Lower lobe of right lung (tissue), 2 donors: ENCODE data around the gene DCAF5. TPM values are rescaled to one million over a fixed set of nuclear protein-coding genes. Genes with fewer than 3 reads are reported as not detected.

ENCODE experiments used
- ATAC-seq, 2 donors: fragments of 200-7000 bp; cut with Tn5 transposase; one replicate each; pipeline ENCODE4 v1.9.1; 2020 to 2022; ENCODE audit warnings: mild to moderate bottlenecking in 2 of 2, moderate library complexity in 2 of 2
- DNase-seq: peaks from one replicate; pipeline ENCODE4 v3.0.0-alpha.2; 2020
- H3K27ac ChIP-seq: fragments of 200-600 bp; one replicate; pipeline ENCODE4 v1.8.0; 2022
- H3K27me3 ChIP-seq: fragments of 200-600 bp; one replicate; pipeline ENCODE4 v1.8.0; 2022; ENCODE audit warnings: low read depth
- H3K36me3 ChIP-seq: fragments of 200-600 bp; one replicate; pipeline ENCODE4 v1.8.0; 2022; ENCODE audit warnings: mild to moderate bottlenecking
- H3K4me1 ChIP-seq: fragments of 200-600 bp; one replicate; pipeline ENCODE4 v1.8.0; 2022
- H3K4me3 ChIP-seq: fragments of 200-600 bp; one replicate; pipeline ENCODE4 v1.8.0; 2022; ENCODE audit warnings: mild to moderate bottlenecking
- H3K9me3 ChIP-seq: fragments of 200-600 bp; one replicate; pipeline ENCODE4 v1.8.0; 2022
- intact Hi-C: fragments of 100-400 bp; cut with DNase I; formaldehyde crosslinking; loops from one replicate; pipeline ENCODE4 v1.11.0; 2022
- total RNA-seq: library from RNA; stranded (reverse); fragmentation: NEBNext Ultra II Directional; extraction: Animal tissue kit (Norgen Biotek cat#: 25700); gene quantifications from one replicate; pipeline ENCODE4 v1.2.1, GENCODE V29; 2021
- TF ChIP-seq, protein P1 (sequence below): fragments of 200-600 bp; IDR thresholded peaks from one replicate; pipeline ENCODE4 v1.8.0; 2022; ENCODE audit warnings: antibody characterized with exemption, mild to moderate bottlenecking
- donor health status: DM: no; HTN: yes; CAD: no; lungs with severe emphysema.

The DCAF5 gene
- total RNA-seq, 1 donor from 2014 or later, result 54.5 TPM

DNA sequence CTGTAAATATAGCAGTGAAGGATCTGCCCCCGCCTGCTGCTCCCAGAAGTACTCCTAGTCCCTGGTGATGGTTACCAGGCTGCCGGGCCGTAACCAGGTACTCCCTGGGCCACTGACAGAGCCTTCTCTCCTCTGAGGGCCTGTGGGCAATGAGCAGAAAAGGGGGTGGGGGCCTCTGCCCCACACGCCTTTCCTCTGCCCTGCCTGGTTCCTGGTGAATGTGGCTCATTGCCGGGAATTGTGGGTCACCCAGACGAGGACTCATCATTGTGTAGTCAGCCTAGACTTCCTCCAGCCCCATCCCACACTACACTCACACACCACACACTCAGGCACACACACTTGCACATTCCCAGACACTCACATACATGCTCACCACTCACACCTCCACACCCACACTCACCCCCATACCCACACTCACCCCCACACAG, 138.1 kb downstream of the DCAF5 start:
- ATAC-seq (peak in 1 of 2 donors; percentile 14), DNase-seq (no peak)
- intact Hi-C loops, result no loop called here
- Histone ChIP-seq H3K36me3 (no peaks in the 10 kb centered on the region), H3K9me3 (no peaks in the 10 kb centered on the region), H3K4me1 (peaks cover 15% of the 10 kb centered on the region), H3K4me3 (no peak overlapping the region), H3K27ac (peak overlapping the region; percentile 39), H3K27me3 (no peaks in the 10 kb centered on the region)
- TF ChIP-seq, protein P1, sequence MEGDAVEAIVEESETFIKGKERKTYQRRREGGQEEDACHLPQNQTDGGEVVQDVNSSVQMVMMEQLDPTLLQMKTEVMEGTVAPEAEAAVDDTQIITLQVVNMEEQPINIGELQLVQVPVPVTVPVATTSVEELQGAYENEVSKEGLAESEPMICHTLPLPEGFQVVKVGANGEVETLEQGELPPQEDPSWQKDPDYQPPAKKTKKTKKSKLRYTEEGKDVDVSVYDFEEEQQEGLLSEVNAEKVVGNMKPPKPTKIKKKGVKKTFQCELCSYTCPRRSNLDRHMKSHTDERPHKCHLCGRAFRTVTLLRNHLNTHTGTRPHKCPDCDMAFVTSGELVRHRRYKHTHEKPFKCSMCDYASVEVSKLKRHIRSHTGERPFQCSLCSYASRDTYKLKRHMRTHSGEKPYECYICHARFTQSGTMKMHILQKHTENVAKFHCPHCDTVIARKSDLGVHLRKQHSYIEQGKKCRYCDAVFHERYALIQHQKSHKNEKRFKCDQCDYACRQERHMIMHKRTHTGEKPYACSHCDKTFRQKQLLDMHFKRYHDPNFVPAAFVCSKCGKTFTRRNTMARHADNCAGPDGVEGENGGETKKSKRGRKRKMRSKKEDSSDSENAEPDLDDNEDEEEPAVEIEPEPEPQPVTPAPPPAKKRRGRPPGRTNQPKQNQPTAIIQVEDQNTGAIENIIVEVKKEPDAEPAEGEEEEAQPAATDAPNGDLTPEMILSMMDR, result no peak

- Histone ChIP-seq H3K36me3 (no peaks in the 10 kb centered on the region), H3K4me3 (no peak overlapping the region), H3K4me1 (peaks cover 15% of the 10 kb centered on the region), H3K9me3 (no peaks in the 10 kb centered on the region), H3K27ac (peak overlapping the region; percentile 39), H3K27me3 (no peaks in the 10 kb centered on the region)
- intact Hi-C loops, result no loop called here
- DNase-seq (peak; percentile 95), ATAC-seq (peak; percentile 89 to 95)
- TF ChIP-seq, protein P1, result no peak
Observed at GRCh38 chr14:69013943-69014782, 138.8 kb downstream of the DCAF5 start.

- DNase-seq (no peak), ATAC-seq (peak in 1 of 2 donors; percentile 11)
- H3K36me3 ChIP-seq, result no peaks in the 10 kb centered on the region
- peaks cover 15% of the 10 kb centered on the region for H3K4me1 ChIP-seq
- H3K27me3 ChIP-seq, result no peaks in the 10 kb centered on the region
- H3K27ac ChIP-seq, result no peak overlapping the region
- H3K4me3 ChIP-seq, result no peak overlapping the region
- TF ChIP-seq, protein P1, result no peak
- no peaks in the 10 kb centered on the region for H3K9me3 ChIP-seq
- intact Hi-C loops, result no loop called here
Observed at GRCh38 chr14:69012256-69012953, 140.5 kb downstream of the DCAF5 start.

GRCh38 chr14:69010648-69011047, 142.3 kb downstream of the DCAF5 start:
- no peaks in the 10 kb centered on the region for H3K36me3 ChIP-seq
- H3K27ac ChIP-seq, result no peak overlapping the region
- no peaks in the 10 kb centered on the region for H3K27me3 ChIP-seq
- ATAC-seq, result no peak
- TF ChIP-seq, protein P1, result no peak
- H3K9me3 ChIP-seq, result no peaks in the 10 kb centered on the region
- peaks cover 15% of the 10 kb centered on the region for H3K4me1 ChIP-seq
- H3K4me3 ChIP-seq, result no peak overlapping the region
- DNase-seq, result no peak
- intact Hi-C loops, result no loop called here

- Histone ChIP-seq H3K27ac (no peak overlapping the region), H3K27me3 (no peaks in the 10 kb centered on the region), H3K36me3 (no peaks in the 10 kb centered on the region), H3K4me1 (peaks cover 5% of the 10 kb centered on the region), H3K9me3 (no peaks in the 10 kb centered on the region), H3K4me3 (no peak overlapping the region)
- ATAC-seq (no peak), DNase-seq (no peak)
- TF ChIP-seq, protein P1, result no peak
- intact Hi-C loops, result no loop called here
Observed at GRCh38 chr14:69008421-69008884, 144.5 kb downstream of the DCAF5 start.
